K562 (cell line): ENCODE data around the gene OPCML.

Source experiments
- ASH1L ChIP-seq: fragments of 450-650 bp; IDR thresholded peaks from 2 replicates; pipeline ENCODE4 v1.6.1; 2018; ENCODE audit warnings: borderline replicate concordance, mild to moderate bottlenecking, low read depth; ENCODE audit not compliant: partially characterized antibody
- FOXA1 ChIP-seq: fragments of 450-650 bp; IDR thresholded peaks from 2 replicates; pipeline ENCODE4 v1.6.1; 2016; ENCODE audit warnings: mild to moderate bottlenecking, borderline replicate concordance
- HDGF ChIP-seq: fragments of 450-650 bp; IDR thresholded peaks from 2 replicates; pipeline ENCODE4 v1.6.1; 2016
- PCBP1 ChIP-seq: fragments of 200-400 bp; formaldehyde crosslinking; IDR thresholded peaks from 2 replicates; pipeline ENCODE4 v1.6.1; 2018; ENCODE audit warnings: mild to moderate bottlenecking, low read depth, low read length; ENCODE audit not compliant: poor library complexity, severe bottlenecking
- POLR2A ChIP-seq: fragments of 450-650 bp; conservative IDR thresholded peaks from 2 replicates; pipeline ENCODE4 v1.6.1; 2016
- POLR2AphosphoS2 ChIP-seq: IDR thresholded peaks from 2 replicates; pipeline ENCODE4 v1.6.1; 2012; ENCODE audit warnings: low read length, improper control_type of control experiment
- RBM39 ChIP-seq: fragments of 200-400 bp; formaldehyde crosslinking; optimal IDR thresholded peaks from 2 replicates; pipeline ENCODE3; 2018; ENCODE audit warnings: low read depth, low read length
- SREBF1 ChIP-seq: fragments of 150-350 bp; IDR thresholded peaks from 2 replicates; pipeline ENCODE4 v1.6.1; 2014; ENCODE audit warnings: antibody characterized with exemption, low read depth, low read length, borderline replicate concordance
- TEAD2 ChIP-seq: fragments of 450-650 bp; IDR thresholded peaks from 2 replicates; pipeline ENCODE4 v1.6.1; 2016; ENCODE audit warnings: missing genetic modification characterization, control low read depth, missing compliant biosample characterization
- THRAP3 ChIP-seq: fragments of 450-650 bp; IDR thresholded peaks from 2 replicates; pipeline ENCODE4 v1.6.1; 2016; ENCODE audit warnings: mild to moderate bottlenecking, inconsistent platforms, borderline replicate concordance
- TF ChIP-seq, protein P1 (sequence below), 3 experiments: IDR thresholded peaks in 2 of 3; conservative IDR thresholded peaks in 1 of 3; 2 replicates each; pipeline ENCODE4 v1.5.1; 2011 to 2012; ENCODE audit warnings: low read length in 3 of 3, mild to moderate bottlenecking in 3 of 3, control low read depth in 2 of 3, improper control_type of control experiment in 1 of 3, inconsistent platforms in 1 of 3, low read depth in 1 of 3, mixed read lengths in 1 of 3, moderate library complexity in 1 of 3; ENCODE audit not compliant: insufficient read depth in 2 of 3
- TF ChIP-seq, protein P2 (sequence below): IDR thresholded peaks from 2 replicates; pipeline ENCODE4 v1.6.1; 2016; ENCODE audit warnings: missing genetic modification characterization, missing compliant biosample characterization

DNA sequence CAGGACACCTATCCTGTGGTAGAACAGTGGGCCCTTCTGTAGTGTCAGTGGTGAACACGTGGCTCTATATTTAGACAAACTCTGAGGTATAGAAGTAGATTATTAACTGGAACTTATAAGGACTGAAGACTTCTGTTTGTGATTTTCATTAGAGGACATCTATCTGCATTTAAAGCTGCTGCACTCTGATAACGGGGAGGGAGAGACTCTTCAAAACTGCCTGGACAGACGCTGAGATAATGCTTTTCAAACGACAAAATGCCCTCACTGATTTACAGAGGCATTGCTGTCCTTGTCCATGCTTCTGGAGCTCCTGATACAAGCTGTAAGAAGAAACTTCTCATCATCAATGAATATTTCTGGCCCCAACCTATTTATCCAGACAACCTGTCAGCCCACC, 425.2 kb downstream of the OPCML start:
- TF ChIP-seq, protein P1, sequence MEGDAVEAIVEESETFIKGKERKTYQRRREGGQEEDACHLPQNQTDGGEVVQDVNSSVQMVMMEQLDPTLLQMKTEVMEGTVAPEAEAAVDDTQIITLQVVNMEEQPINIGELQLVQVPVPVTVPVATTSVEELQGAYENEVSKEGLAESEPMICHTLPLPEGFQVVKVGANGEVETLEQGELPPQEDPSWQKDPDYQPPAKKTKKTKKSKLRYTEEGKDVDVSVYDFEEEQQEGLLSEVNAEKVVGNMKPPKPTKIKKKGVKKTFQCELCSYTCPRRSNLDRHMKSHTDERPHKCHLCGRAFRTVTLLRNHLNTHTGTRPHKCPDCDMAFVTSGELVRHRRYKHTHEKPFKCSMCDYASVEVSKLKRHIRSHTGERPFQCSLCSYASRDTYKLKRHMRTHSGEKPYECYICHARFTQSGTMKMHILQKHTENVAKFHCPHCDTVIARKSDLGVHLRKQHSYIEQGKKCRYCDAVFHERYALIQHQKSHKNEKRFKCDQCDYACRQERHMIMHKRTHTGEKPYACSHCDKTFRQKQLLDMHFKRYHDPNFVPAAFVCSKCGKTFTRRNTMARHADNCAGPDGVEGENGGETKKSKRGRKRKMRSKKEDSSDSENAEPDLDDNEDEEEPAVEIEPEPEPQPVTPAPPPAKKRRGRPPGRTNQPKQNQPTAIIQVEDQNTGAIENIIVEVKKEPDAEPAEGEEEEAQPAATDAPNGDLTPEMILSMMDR (IDR thresholded peaks at IDR 0.05 in 2 of 3, conservative IDR thresholded peaks at IDR 0.05 in 1 of 3; ENCODE audit: insufficient read depth in 2 of 3, low read depth in 1 of 3, low read length in 3 of 3): no peak
- no peak for TF ChIP-seq HDGF
- TF ChIP-seq POLR2A: no peak
- no peak for TF ChIP-seq POLR2AphosphoS2
- no peak for TF ChIP-seq TEAD2 (tag)
- TF ChIP-seq SREBF1: no peak
- no peak for TF ChIP-seq FOXA1
- TF ChIP-seq, protein P2, sequence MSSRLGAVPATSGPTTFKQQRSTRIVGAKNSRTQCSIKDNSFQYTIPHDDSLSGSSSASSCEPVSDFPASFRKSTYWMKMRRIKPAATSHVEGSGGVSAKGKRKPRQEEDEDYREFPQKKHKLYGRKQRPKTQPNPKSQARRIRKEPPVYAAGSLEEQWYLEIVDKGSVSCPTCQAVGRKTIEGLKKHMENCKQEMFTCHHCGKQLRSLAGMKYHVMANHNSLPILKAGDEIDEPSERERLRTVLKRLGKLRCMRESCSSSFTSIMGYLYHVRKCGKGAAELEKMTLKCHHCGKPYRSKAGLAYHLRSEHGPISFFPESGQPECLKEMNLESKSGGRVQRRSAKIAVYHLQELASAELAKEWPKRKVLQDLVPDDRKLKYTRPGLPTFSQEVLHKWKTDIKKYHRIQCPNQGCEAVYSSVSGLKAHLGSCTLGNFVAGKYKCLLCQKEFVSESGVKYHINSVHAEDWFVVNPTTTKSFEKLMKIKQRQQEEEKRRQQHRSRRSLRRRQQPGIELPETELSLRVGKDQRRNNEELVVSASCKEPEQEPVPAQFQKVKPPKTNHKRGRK (tag): no peak
- no peak for TF ChIP-seq RBM39
- no peak for TF ChIP-seq PCBP1
- no peak for TF ChIP-seq ASH1L
- TF ChIP-seq THRAP3: no peak
